ENCODE results near the gene PTPRG.

Gene PTPRG

DNA sequence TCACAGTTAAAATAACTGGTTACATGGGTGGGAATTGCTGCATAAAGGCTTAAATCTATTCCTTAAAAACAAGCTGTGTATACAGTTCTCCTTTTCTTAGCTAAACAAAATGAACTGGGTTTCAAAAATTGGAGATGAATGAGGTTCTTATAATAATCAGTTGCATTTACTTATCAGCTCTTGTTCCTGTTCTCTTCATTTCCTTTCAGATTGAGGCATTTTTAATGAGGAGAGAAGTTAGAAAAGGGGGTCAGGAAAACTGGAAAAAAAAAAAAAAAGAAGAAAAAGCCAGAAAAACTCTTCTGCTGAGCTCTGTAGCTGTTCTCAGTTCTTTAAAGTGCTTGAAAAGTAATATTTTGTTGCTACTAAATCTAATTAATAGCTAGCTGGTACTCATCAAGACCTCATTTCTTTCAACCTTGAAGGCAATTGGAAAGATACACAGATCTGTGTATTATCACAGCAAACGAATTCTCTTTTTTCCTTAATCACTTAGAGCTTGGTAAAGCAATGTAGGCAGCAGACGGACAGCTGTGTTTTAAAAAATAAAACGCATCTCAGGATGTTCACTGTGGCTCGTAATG lies 32.2 kb downstream of the PTPRG start:
- no peak for DNase-seq

DNA sequence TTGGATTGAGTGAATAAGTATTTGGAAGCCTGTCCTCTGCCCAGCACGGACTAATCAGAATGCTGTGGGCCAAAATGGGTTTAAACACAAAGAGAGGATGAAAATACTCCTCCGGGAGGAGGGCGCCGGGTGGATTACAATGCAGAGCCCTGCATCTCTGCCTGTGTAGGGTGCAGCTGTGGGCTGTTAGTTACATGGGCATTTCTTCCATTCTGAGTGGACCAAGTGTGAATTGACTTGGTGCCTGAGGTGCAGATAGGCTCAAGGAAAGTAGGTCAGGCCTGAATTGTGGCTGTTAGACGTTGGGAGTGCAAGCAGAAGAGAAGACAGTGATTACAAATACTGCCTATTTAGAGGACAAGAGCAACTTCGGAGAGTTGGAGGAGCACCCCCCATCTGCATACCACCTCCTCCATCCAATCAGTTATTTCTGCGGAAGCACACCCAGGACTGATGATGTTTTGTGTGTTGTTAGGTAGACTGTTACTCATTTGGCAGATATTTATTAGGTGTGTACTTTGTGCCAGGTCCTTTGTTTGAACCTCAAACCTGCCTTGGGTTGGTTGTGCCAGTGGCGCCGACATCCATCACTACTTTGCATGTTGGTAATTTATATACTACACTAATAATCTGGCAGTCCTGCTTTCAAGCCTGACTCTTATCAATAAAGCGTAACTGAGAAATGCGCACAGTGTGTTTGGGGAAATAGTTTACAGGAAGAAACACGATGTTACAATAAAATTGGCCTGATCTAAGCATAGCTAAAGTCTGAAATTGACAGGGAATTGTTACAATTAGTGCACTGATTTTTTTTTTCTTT lies 33.0 kb downstream of the PTPRG start:
- DNase-seq = no peak

DNA sequence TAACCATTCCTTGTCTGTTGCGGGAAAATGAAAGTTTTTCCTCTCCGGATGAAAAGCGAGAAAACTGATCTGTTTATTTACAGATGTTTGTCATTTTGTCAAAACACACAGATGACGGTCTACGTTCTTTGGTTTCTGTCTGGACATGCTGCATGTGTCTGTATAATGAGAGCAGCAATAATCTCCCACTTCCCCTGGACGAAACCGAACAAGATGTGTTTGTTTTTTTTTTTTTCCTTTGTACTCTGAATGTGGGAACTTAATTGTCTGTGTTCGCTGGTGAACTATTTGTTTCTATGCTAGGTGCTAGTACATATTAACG lies 33.6 kb downstream of the PTPRG start:
- no peak for DNase-seq

DNA sequence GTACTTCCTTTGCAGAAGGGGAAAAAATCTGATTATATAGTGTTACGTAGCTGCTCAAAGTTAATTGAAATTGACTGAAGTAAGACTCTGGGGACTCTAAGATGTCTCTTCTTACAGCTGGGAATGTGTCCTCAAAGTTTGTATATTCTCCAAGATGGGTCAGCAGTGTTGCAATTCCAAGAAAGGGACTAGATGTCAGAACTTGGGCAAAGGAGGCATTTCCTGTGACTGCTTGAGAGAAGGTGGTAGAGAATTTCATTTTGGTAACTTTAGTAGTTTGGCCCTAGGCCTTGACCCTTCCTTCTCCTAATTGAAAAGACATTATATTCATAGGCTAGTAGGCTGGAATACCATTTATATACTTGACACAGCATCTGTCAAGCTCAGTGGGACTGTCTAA lies 33.9 kb downstream of the PTPRG start:
- DNase-seq = no peak

DNA sequence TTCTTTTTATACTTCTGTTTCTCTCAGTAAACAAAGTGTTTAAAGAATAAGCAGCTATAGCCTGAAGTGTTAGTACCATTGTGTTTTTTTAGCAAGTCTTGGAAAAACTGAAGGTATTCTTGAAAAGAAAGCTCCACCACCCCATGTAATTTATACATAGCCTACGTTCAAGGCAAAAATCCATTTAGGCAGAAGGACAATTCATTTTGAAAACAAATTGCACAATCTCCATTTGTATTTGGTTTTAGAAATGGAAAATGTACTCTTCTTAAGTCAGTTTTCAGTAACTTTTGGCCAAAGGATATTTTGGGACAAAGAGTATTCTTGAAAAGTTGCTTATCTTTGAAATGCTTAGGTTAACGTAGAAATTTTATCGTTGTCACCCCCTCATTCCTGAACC lies 34.5 kb downstream of the PTPRG start:
- no peak for DNase-seq

DNA sequence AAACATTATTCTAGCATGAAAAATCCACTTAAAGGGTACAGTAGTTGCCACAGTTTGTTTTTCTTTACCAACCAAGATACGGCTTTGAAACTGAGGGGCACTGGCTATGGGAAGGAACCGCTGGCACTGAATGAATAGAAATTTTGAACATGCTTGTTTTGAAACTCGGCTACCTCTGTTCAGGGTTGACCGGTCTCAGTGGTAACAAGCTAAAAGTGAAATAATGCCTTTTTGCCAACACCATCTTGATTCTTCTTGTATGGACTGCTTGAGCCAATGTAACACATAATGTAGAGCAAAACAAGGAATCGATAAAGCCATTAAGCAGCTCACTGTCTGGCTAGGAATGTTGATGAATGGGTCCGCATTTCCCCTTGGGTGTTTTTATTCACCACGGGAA lies 36.5 kb downstream of the PTPRG start:
- no peak for DNase-seq

DNA sequence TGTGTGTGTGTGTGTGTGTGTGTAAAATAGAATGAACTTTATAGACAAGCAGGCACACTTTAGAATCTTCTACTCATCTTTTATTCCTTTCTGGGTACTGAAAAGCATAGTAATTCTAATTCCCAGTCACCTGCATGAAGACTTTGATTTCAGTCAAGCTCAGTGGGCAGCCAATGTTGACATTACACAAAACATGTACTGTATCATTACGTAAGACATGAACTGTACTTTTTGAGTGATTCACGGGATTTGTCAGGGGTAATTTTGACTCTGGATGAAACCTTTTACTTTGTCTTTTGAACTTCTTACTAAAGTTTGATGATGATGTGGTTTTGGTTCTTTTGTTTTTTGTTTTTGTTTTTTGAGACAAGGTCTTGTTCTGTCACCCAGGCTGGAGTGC lies 38.8 kb downstream of the PTPRG start:
- no peak for DNase-seq

DNA sequence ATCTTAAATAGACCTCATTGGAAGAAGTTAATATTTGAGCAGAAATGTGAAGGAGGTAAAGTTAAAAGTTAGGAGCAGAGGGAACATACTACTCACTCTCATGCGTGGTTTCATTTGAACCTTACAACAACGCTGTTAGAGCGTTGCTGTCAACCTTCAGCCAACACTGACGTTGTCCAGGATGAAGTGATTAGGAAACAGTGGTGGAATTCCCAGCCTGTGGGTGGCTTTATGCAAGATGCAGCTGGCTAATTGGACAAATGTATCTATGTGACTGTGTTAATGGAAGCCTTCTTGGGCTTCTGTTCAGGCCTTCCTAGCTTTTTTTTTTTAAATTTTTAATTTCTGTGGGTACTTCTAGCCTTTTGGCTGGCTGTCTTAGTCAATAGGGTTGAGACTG lies 40.5 kb downstream of the PTPRG start:
- no peak for DNase-seq

DNA sequence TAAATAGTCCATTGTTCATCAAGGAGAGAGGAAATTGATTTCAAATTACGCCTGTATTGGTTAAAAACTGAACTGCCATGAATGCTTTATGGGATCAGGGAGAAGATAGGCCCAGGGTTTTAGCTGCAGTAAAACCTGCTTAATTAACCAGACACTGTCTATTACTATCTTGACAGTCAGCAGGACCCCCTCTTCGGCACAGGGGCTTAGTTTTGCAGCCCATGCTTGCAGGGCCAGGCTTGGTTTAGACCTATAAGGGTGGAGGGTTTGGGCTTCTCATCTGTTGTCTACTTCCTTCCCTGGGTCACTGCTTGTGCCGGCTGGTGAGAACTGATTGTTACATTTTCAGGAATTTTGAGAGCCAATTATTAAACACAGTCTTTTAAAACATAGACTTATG lies 41.1 kb downstream of the PTPRG start:
- DNase-seq = no peak

DNA sequence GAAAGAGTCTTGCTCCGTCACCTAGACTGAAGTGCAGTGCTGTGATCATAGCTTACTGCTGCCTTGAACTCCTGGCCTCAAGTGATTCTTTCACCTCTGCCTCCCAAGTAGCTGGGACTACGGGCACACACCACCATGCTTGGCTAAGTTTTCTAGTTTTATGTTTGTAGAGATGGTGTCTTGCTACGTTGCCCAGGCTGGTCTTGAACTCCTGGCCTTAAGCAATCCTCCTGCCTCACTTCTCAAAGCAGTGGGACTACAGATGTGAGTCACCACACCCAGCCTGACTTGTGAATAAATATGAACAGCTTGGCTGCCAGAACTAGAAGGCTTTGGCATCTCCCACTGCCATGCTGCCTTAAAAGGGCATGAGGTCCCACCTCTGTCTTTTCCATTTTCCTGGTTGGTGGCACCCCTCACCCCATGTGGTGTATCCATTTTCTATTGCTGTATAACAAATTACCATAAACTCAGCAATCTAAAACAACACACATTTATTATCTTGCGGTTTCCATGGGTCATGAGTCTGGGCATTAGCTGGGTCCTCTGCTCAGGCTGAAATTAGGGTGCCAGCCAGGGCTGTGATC lies 44.3 kb downstream of the PTPRG start:
- no peak for DNase-seq

DNA sequence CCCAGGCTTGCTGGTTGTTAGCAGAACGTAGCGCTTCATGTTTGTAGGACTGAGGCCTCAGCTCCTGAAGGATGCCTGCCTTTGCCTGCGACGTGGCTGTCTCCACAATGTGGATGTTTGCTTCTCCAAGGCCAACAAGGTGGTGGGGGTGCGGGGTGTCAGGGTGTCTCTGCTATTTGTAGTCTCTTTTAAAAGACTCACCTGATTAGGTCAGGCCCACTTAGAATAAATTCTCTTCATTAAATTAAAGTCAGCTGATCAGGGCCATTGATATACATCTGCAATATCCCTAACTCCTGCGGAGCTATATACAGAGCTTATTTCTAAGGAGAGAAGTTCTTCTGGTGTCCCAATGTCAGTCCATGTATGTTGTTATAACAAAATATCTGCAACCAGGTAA lies 44.8 kb downstream of the PTPRG start:
- no peak for DNase-seq

DNA sequence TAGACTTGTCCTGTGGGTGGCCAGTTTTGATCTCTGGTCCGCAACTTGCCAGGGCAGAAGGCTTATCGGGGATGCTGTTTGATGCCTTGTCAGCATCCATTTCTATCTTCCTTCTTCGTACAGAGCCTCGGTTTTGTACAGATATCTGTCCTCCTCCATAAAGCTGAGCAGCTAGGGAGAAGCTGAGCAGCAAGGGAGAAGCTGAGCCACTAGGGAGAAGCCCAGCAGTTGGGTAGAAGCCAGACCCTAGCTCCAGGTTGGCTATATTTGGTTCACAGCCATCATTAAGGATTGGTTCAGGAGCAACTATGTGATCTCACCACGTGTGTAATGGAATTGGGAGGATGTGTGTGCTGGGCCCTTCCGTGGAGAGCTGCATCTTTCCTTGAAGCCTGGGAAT lies 46.7 kb downstream of the PTPRG start:
- DNase-seq = no peak

DNA sequence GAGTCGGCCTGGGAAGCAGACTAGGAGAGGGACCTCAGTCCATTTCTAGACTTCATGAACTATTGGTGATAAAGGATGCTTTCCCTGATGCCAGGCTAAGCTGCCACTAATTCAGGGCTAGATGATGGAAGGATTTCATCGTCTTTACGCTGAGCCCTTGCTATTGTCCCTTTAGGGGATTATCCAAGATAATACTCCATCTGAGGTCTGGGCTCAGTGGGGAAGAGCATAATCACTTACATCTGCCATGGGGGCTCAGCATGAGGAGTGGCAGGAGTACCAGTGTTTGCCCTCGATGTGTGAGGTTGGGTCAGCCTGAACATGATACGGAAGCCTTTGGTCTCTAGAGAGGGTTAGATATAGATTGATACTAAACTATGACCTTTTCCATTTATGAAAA lies 47.3 kb downstream of the PTPRG start:
- no peak for DNase-seq

DNA sequence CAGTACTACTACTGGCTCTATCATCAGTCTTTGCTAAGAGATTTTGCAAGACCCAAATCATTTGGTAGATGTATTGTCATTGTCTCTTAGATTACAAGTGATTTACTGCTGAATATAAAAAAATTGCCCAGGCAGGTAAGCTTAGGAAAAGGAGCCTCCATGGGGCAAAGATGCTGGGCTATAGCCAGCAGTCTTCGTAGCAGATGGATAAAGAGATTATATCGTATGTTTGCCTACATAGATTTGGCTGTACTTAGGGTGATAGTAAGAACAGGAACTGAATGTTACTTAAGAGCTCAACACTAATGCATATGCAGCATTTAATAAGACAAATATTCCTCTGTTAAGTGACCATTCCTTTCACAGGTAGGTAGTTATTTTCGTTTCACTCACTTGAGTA lies 48.9 kb downstream of the PTPRG start:
- no peak for DNase-seq

DNA sequence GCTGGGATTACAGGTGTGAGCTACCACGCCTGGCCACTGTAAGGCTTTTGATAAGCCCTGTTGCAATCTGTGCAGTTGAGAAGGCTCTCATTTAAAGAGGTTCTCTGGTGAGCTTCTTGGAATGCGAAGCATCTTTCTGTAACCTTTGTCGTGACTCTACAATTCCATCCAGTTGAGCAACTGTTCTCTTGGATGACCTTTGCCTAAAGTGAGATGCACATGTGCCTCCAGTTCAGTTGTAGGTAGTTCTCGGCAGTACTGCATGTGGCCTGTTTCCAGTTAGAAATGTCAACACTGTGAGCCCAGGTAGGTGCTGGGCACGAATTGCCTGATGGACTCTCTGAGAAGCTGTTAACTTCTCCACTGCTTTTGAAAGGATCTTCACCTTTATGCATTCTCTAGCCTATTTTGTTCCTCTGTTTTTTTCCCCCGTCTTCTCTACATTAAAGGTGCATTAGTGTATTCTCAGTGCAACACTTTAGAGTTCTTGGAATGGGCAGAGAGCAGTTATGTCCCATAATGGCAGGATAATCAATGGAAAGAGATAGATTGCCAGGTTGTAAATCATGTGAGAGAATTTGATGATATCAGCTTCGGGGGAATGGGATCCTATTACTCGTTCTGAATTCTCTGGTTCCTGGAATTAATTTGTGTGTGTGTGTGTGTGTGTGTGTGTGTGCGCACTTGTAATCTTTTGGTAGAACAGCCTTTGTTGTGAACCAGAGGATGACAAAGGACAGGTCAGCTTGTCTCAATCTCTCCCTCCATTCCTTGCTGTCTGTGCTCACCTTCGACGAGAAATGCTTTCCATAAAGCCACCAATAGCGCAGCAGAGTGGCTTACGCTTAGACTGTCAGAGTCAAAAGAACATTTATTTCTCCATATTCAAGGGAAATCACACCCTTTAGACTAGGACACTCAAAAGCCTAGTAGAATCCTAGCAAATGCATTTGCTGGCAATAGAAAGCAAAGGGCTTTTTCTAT lies 51.1 kb downstream of the PTPRG start:
- no peak for DNase-seq

DNA sequence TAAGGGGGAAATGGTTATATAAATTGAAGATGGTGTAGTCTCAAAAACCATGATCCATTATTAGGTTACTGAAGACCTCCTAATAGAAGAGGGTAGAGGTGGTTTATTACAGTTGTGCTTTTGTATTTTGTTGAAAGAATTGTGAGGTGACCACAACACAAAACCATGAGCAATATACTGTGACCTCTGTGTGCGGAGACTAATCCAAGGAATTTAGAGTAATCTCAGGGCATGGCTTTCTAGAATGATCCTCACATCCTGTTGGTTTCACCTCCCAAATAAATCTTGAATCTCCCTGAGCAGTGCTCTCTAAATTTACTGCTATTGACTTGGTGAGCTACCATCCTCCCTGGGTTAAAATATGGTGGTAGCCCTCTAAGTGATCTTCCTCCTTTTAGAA lies 52.3 kb downstream of the PTPRG start:
- no peak for DNase-seq

DNA sequence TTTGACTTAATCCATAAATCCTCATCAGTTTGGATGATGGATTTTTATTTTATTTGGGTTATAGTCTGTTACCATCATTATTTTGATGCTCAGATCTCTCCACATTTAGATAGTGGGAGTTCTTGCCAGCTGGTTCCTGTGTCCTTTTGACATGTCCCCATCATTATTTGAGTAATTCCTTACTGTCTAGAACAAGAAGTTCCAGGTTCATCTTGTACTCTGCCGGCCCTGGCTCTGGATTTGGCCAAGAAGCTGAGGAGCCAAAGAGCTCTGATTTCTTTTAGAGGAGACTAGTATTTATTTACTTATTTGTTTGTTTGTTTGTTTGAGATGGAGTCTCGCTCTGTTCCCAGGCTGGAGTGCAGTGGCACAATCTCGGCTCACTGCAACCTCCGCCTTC lies 54.3 kb downstream of the PTPRG start:
- DNase-seq = no peak

DNA sequence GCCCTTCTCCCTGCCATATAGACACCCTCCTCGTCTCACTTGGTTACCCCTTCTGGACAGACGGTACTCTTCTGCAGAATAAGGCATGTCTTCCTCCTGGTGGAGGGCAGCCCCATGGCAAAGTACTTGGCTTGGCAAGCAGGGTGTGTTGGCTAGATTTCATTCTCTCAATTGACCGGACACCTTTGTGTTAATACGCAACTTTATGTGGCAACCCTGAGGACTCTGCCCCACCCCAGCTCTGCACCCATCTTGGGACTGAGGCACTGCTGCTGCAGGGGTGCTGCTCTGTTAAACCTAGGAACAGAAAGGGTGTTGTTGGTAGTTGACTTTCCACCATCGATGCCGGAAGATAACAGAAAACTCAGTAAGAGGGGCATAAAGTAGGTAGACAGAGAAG lies 55.2 kb downstream of the PTPRG start:
- DNase-seq = no peak

DNA sequence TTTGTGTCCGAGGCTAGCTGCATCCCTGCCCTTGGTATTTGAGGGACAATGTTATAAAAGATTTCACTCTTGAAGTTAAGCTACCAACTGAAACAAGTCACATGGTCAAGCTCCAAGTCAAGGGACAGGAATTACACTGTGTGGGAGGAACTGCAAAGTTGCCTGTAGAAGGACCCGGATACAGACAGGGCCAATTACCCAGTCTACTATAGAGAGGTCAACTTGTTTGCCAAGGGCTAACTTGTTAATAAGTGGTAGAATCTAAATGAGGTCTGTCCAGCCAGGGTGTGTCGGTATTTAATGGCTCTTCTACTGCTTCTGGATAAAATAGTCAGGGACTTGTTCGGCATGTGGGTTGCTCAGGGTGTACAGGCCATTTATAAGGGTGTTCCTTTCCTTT lies 55.7 kb downstream of the PTPRG start:
- DNase-seq = no peak

DNA sequence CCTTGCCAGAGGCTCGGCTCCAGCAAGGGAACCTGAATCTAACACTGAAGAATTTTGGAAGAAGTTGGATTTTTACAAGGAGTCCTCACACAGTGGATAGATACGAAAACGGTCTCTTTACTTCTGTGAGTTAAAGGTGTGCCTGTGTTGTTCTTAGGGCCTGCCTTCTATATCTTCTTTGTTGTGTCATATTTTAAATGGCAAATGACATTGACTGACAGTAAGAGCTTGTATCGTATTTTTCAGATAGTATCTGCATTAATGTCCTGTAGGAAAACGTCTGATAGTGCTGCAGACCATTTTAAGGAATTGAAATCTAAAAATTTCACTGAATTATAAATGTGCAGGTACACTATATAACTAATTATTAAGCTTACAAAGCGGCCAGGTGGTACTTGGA lies 56.3 kb downstream of the PTPRG start:
- no peak for DNase-seq

DNA sequence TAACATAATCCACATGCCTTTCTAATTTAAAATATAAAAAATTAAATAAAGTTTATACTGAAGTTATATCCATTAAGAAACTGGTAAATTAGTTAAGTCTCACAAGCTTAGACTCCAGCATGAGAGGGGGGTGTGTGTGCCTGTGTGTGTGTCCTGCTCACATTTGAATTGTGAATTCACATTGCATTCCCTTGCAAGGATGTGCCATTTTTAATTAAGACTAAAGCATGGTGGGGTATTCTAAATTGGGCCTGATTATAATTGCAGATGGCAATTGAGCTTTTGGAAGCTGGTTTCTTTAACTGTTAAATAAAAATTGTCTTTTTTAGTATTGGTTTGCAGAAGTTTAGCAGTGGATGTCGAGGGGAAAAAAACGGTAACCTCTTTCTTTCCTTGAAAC lies 56.9 kb downstream of the PTPRG start:
- no peak for DNase-seq

DNA sequence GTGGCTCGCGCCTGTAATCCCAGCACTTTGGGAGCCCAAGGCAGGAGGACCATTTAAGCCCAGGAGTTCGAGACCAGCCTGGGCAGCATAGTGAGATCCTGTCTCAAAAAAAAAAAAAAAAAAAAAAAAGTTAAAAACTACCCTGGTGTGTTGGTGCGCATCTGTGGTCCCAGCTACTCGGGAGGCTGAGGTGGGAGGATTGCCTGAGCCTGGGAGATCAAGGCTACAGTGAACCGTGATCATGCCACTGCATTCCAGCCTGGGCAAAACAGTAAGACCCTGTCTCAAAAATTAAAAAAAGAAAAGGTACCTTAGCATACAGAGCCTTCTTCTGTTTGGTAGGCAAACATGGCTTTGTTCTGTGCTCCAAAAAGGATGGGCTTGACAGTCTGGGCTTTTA lies 57.5 kb downstream of the PTPRG start:
- DNase-seq = no peak

DNA sequence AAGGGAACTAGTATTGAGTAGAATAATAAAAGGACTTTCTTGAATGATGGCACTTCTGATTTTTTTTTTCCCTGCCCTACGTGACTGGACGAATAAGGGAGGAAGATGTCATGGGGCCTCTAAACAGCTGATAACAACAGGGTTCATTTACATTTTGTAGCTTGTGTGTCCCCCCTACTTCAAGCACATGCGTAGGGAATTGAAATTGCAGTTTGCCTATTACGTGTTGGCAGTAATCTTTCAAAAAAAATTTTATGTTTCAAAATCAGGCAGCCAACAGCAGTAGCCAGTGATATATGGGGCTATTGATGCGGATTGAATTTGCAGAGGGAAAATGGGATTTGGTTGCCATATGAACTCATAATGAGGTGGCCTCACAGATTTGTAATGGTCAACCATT lies 58.7 kb downstream of the PTPRG start:
- DNase-seq = no peak

DNA sequence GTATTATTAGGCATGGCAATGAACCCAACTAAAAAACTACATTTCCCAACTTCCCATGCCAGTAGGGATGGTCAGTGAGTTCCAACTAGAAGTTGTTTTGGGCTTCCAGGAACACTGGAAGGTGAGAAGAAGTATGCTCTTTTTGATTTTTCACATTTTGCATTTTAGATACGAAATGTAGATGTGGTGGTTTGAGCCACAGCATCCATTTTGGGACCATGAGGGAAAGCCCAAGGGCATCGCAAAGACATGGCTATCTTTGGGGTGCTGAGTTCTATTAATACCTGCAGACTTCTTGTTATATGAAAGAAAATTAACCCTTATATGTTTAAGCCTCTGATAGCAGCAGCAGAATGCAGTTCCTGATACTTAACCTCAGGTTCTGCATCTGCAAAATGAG lies 62.9 kb downstream of the PTPRG start:
- no peak for DNase-seq
